HG02678 (cell line): ENCODE data around the gene SDS.

Experiments used
- ATAC-seq: cut with Tn5 transposase; IDR thresholded peaks from one replicate; pipeline ENCODE4 v1.9.1; 2021; ENCODE audit warnings: mild to moderate bottlenecking, moderate library complexity; ENCODE audit not compliant: unreplicated experiment

The SDS gene

GRCh38 chr12:113385282-113385882 is 18.3 kb downstream of the SDS start:
- no peak for ATAC-seq

DNA sequence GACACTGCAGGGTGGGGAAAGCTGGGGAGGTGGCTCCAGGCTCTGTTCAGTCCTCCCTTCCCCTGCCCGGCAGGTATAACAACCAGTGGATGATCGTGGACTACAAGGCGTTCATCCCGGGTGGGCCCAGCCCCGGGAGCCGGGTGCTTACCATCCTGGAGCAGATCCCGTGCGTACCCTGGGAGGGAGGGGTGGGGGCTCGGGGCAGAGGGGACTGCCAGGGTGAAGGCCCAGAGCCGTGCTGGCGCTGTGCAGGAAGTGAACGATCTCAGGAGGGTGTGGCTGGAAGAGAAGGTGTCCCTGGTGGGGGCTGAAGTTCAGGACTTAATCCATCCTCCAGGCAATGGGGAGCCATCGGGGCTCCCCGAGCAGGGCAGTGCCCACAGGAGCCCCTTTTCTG is 18.9 kb downstream of the SDS start:
- no peak for ATAC-seq

- ATAC-seq = no peak
Measured at GRCh38 chr12:113382206-113382605, 21.5 kb downstream of the SDS start.

- no peak for ATAC-seq
Measured at GRCh38 chr12:113381220-113381619, 22.5 kb downstream of the SDS start.

DNA sequence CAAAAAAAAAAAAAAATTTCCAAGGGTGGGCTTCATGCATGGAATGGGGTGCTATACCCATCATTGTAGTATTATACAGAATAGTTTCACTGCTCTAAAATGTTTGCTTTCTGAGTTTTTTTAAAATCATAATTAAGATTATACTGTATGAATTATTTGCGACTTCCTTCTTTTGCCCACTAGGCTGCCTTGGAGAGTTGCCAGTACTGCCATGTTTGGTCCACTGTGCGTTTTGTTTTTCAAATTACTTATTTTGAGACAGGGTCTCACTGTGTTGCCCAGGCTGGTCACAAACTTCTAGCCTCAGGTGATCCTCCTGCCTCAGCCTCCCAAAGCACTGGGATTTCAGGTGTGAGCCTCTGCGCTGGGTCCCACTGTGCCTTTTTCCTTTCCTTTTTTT is 25.4 kb downstream of the SDS start:
- ATAC-seq = no peak

DNA sequence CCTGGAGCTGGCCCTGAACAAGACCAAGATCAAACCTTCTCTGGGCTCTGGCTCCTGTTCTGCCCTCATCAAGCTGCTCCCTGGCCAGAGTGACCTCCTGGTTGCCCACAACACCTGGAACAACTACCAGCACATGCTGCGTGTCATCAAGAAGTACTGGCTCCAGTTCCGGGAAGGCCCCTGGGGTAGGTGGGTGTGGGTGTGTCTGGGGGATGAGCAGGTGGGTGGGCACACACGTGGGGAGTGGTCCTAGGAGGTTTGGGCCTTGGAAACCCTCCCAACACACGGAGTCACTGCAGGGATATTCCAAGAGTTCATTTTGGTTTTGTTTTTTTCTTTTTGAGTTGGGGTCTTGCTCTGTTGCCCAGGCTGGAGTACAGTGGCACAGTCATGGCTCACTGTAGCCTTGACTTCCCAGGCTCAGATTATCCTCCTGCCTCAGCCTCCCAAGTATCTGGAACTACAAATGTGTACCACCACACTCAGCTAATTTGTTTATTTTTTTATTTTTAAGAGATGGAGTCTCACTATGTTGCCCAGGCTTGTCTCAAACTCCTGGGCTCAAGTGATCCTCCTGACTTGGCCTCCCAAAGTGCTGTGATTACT is 28.8 kb downstream of the SDS start:
- no peak for ATAC-seq

DNA sequence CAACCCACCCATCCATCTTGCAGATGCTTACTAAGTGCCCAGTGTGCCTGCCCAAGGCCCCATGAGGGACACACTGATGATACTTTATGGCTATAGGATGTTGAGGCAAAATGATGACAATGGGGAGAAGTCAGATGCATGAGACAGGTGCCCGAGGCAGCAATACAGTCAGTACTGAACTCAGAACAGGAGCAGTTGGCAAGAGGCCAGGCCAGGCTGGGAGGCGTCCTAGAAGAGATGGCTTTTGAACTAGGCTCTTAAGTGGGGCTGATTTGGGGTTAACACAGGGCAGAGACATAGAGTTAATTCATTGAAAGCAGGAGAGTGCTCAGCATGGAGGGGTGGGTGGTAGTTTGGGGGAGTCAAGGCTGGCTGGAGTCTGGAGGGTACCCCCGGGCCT is 29.7 kb downstream of the SDS start:
- ATAC-seq = no peak

- ATAC-seq = no peak
Measured at GRCh38 chr12:113373440-113373839, 30.2 kb downstream of the SDS start.

GRCh38 chr12:113372371-113372770 is 31.3 kb downstream of the SDS start:
- no peak for ATAC-seq

DNA sequence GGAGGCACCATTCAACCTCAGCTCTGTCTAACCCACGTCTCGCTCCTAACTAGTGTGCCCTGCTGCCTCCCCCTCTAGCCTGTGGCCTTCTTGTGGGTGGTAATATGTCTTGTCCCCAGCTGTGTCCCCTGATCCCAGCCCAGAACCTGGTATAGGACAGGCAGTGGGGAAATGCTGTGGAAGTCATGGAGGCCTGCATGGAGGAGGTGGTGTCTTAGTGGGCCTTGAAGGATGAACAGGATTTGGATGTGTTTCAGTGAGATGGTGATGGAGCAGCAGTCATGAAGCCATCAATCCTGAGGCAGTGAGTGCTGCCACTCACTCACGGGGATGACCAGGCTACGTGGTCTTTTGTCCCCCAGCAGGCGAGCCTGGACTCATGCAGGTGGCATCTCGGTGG is 31.9 kb downstream of the SDS start:
- ATAC-seq = no peak

DNA sequence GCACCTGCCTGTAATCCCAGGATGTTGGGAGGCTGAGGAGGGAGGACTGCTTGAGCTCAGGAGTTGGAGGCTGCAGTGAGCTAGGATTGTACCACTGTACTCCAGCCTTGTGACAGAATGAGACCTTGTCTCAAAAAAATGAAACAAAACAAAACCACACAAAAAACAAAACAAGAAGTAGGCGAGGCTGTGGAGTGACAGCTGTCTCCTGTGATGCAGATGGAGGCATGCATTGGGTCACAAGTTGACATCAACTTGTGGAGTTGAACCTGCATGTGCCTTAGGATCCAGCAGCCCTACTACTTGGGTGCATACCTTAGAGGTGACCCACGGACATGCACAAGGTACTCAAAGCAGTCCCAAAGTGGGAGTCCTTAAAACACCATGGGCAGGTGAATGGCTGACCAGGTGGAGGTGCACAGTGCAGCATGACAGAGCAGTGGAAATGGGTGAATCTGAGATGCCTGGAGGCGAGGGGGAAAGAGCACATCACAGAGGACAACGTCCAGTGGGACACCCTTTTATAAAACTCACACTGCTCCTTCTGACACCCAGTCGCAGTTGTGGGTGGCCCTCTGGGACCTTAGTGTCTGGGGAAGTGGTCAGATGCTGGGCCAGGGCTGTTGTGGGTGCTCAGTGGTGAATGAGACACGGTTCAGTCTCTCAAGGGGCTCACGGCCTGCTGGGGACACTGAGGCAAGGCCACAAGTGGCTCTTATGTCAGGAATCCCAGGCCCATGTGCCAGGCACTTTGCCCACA is 32.6 kb downstream of the SDS start:
- ATAC-seq = no peak

GRCh38 chr12:113369391-113369985 is 34.2 kb downstream of the SDS start:
- no peak for ATAC-seq

DNA sequence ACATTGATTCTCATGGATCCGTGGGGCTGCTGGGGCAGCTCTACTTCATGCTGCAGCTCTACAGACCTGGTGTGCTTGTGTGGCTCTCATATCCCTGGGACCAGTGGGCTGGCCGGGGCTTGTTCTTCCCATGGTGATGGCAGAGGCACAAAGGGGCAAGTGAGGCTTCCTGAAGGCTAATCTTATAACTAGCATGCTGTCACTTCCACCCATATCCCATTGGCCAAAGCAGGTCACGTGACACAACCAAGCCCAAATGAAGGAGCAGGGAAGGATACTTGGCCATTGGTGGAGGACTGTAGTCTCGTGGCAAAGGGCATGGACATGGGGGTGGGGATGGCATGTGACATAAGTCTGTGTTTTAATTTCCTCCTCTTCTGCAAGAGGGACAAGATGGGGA is 35.4 kb downstream of the SDS start:
- no peak for ATAC-seq

GRCh38 chr12:113366827-113367226 is 36.9 kb downstream of the SDS start:
- ATAC-seq = no peak

DNA sequence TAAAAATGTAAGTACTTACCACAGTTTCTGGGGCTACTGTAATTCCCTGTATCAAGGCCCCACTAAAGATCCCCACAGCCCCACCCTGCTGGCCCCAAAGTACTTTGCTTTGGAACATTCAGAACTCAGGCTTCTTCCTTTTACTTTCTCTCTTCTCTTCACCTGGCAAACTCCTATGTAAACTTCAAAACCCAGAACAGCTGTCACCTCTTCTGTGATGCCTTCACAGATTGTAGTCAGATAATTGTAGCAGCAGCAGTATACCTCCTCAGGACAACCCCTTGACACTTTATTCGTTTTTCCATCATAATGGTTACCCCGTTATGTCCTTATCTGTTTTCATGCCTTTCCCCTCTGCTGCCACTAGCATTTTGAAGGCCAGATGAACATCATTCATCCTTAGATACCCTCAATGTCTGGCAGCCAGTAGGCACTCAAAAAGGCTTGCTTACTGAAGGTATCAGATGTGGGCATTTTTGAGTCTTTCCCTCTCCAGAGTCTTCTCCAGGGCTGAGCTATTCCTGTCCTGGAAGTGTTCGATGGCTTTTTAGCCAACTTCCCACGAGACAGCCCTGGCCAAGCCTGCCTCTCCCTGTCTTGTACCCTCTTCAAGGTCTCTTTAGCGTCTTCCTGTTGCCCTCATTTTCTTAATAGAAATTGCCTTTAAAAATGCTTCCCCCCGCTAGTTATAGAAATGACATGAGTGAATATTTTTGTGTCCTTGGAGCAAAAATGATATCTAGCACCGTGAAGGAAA is 37.9 kb downstream of the SDS start:
- ATAC-seq = no peak

DNA sequence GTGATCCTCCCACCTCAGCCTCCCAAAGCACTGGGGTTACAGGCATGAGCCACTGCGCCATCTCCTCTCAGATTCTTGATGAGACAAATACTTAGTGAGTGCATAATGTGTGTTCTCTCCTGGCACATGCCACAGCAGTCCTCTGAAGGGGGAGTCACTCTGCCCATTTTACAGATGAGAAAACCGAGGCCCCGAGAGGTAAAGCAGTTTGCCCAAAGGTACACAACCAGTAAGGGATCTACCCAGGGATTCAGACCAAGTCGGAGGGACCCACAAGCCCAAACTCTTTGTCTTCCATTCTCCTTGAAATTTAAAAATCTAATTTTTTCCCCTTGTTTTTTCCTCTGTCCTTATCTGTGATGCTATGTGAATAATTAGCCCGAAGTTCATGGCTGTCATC is 39.0 kb downstream of the SDS start:
- ATAC-seq = no peak

- ATAC-seq = no peak
Measured at GRCh38 chr12:113361574-113362370, 41.9 kb downstream of the SDS start.

DNA sequence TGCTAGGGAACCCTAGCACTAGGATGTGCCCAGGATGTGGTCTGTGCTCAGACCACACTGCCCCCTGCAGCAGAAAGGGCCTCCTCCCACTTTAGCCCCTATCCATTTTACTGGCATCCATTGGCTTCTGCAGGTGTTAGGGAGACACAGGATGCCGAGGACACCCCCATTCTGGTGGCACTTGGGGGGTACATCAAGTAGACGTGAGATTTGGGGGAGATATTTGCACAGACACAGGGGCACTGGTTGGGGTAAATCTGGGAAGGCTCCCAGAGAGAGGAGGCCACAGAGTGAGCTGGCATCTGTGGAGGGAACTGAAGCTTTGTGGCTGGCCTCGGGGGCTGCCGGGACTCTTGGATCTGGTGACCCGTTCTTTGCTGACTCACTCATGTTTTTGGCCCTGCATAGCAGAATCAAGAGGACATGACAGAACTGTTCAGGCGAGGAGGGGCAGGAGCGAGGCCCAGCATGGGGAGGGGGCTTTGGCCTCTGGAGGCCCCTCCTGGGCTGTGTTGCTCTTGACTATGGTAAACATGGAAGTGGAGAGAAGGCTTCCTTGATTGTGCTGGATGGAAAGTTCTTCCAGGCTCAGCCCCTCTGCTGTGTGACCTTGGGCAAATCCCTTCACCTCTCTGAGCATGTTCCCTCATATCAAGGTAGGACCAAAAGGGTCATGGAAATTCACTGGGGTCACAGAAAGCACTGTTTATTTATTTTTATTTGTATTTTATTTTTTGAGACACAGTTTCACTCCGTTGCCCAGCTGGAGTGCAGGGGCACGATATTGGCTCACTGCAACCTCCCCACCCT is 43.5 kb downstream of the SDS start:
- no peak for ATAC-seq

DNA sequence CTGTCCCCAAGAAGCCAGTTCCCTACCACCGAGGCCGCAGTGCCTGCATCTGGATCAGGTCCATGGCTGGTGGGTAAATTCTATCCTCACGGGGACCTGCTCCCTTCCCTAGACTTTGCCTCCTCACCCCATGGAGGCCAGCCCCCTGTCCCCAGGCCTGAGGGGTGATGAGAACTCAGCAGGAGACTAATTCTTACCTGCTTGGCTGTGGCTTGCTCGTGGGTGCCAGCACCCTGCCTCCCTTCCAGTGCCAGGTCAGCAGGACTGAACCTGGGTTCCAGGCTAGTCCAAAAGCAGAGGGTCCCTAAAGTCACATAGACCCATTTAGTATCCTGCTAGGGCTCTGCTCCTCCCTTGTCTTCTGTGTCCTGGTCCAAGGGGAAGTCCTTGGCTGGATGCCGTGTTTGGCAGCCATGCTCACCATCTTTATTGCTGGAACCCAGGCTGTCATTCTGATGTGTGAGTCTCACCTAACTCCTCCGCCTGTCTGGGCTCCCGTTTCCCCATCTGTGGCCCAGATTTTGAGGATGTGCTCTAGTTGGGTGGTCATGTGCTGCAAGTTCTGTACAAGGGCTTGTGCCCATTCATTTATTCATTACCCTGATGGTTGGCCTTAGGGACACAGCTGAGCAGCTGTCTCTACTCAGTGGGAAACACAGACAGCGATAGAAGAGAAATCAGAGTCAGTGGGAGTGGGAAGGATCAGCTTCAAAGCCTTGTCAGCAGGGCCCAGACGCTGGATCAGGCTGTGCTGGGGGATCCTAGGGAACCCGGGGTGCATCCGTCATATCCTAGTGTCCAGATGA is 44.4 kb downstream of the SDS start:
- no peak for ATAC-seq
